ENCODE data around the gene VAT1L.

VAT1L gene

DNA sequence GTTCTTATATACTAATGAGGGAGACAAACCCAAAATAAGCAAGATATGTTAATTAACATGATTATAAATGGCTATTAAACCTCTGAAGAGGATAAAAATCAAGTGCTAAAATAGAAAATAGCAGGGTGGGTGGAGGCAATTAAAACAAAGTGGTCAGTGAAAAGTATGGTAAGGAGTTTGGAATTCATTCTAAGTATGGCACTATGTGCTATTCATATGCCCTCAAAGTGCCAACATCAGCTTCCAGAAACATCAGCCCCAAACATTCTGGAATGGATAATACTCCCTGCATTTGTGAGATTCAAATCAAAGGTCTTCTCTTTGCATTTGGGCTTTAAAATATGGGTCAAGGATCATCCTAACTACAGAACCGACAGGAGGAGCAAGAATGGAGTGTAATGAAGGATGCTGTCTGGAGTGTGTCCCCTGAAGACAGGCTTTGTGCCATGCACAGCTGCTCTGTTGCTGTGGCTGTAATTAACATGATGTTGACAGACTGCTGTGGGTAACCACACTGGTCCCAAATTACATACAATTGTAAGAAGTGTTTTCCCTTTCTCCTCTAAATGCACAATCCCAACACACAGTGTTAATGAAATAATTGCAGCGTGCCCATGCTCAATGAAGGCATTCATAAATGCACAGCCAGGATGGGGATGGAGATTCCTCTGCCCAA lies 93.1 kb downstream of the VAT1L start:
- no peaks in the 10 kb centered on the region for H3K79me2 ChIP-seq (ENCODE audit: insufficient read depth, low read length)
- no peak overlapping the region for H3K27ac ChIP-seq (ENCODE audit: low read length)
- H3K9me3 ChIP-seq (ENCODE audit: insufficient read depth, low read length, severe bottlenecking) = no peaks in the 10 kb centered on the region
- no peaks in the 10 kb centered on the region for H4K20me1 ChIP-seq (ENCODE audit: insufficient read depth, low read length)
- H3K4me2 ChIP-seq (ENCODE audit: insufficient read depth, low read length) = no peak overlapping the region
- H3K9ac ChIP-seq (ENCODE audit: low read depth, low read length) = no peak overlapping the region
- H2AFZ ChIP-seq (ENCODE audit: low read depth, low read length) = no peak overlapping the region
- no peak for DNase-seq
- no peak for ATAC-seq (ENCODE audit: insufficient read depth, low read depth)
- peaks cover 4% of the 10 kb centered on the region for H3K27me3 ChIP-seq (ENCODE audit: insufficient read depth, low read length, poor library complexity)
- no peaks in the 10 kb centered on the region for H3K36me3 ChIP-seq (ENCODE audit: insufficient read depth, low read length)
- H3K4me3 ChIP-seq (ENCODE audit: low read depth in 1 of 2, low read length in 2 of 2) = no peak overlapping the region
- TF ChIP-seq EZH2 (IDR thresholded peaks at IDR 0.05; ENCODE audit: borderline replicate concordance, low read depth, low read length, severe bottlenecking) (no peak), CTCF (IDR thresholded peaks at IDR 0.05; ENCODE audit: borderline replicate concordance, extremely low read depth, low read length, poor library complexity, severe bottlenecking) (no peak)
- H3K4me1 ChIP-seq (ENCODE audit: insufficient read depth, low read length) = no peaks in the 10 kb centered on the region

- ATAC-seq (ENCODE audit: insufficient read depth, low read depth) (no peak), DNase-seq (no peak)
- no peak overlapping the region for H3K27ac ChIP-seq (ENCODE audit: low read length)
- H3K4me2 ChIP-seq (ENCODE audit: insufficient read depth, low read length) = no peak overlapping the region
- no peak overlapping the region for H3K4me3 ChIP-seq (ENCODE audit: low read depth in 1 of 2, low read length in 2 of 2)
- no peaks in the 10 kb centered on the region for H3K4me1 ChIP-seq (ENCODE audit: insufficient read depth, low read length)
- peaks cover 4% of the 10 kb centered on the region for H3K27me3 ChIP-seq (ENCODE audit: insufficient read depth, low read length, poor library complexity)
- no peak overlapping the region for H2AFZ ChIP-seq (ENCODE audit: low read depth, low read length)
- TF ChIP-seq CTCF (IDR thresholded peaks at IDR 0.05; ENCODE audit: borderline replicate concordance, extremely low read depth, low read length, poor library complexity, severe bottlenecking) = no peak
- no peak for TF ChIP-seq EZH2 (IDR thresholded peaks at IDR 0.05; ENCODE audit: borderline replicate concordance, low read depth, low read length, severe bottlenecking)
- H3K79me2 ChIP-seq (ENCODE audit: insufficient read depth, low read length) = no peaks in the 10 kb centered on the region
- H3K9ac ChIP-seq (ENCODE audit: low read depth, low read length) = no peak overlapping the region
- no peaks in the 10 kb centered on the region for H4K20me1 ChIP-seq (ENCODE audit: insufficient read depth, low read length)
- no peaks in the 10 kb centered on the region for H3K36me3 ChIP-seq (ENCODE audit: insufficient read depth, low read length)
- no peaks in the 10 kb centered on the region for H3K9me3 ChIP-seq (ENCODE audit: insufficient read depth, low read length, severe bottlenecking)
These were observed 94.0 kb downstream of the VAT1L start for GRCh38 chr16:77882358-77882757.

DNA sequence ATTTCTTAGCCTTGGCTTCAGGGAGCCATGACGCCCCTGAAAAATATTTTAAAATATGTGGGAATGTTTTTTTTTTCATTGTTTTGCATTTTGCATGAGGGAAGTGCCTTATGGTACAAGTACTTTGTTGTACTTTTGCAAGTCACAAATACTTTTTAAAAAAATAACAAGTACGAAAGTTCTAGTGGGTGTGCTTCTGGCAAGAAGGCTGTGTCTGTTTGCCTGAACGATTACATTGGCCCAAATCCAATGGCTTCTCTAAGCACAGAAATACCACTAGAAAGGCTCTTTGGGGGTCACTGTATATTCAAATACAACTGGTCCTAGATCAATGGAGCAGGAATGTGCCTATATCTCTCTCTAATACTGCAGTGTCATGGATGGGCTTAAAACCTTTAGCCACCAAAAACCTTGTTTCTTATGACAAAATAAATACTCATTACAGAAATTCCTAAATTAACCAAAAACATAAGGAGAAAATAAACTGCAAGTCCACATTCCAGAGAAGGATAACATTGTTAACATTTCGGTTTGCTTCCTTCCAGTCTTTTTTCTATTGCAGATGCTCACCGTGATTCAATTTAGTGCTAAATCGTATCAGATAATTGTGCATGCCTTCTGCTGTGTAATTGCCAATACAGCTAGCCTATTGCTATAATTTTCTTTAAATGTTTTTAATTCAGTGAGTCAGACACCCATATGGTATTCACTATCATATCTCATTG lies 97.4 kb downstream of the VAT1L start:
- ATAC-seq (ENCODE audit: insufficient read depth, low read depth) (no peak), DNase-seq (no peak)
- H3K36me3 ChIP-seq (ENCODE audit: insufficient read depth, low read length) = no peaks in the 10 kb centered on the region
- H3K4me3 ChIP-seq (ENCODE audit: low read depth in 1 of 2, low read length in 2 of 2) = no peak overlapping the region
- H3K79me2 ChIP-seq (ENCODE audit: insufficient read depth, low read length) = no peaks in the 10 kb centered on the region
- peaks cover 4% of the 10 kb centered on the region for H3K27me3 ChIP-seq (ENCODE audit: insufficient read depth, low read length, poor library complexity)
- no peak overlapping the region for H3K27ac ChIP-seq (ENCODE audit: low read length)
- no peak overlapping the region for H3K4me2 ChIP-seq (ENCODE audit: insufficient read depth, low read length)
- no peaks in the 10 kb centered on the region for H3K4me1 ChIP-seq (ENCODE audit: insufficient read depth, low read length)
- H4K20me1 ChIP-seq (ENCODE audit: insufficient read depth, low read length) = no peaks in the 10 kb centered on the region
- no peaks in the 10 kb centered on the region for H3K9me3 ChIP-seq (ENCODE audit: insufficient read depth, low read length, severe bottlenecking)
- no peak for TF ChIP-seq EZH2 (IDR thresholded peaks at IDR 0.05; ENCODE audit: borderline replicate concordance, low read depth, low read length, severe bottlenecking)
- no peak for TF ChIP-seq CTCF (IDR thresholded peaks at IDR 0.05; ENCODE audit: borderline replicate concordance, extremely low read depth, low read length, poor library complexity, severe bottlenecking)
- no peak overlapping the region for H3K9ac ChIP-seq (ENCODE audit: low read depth, low read length)
- no peak overlapping the region for H2AFZ ChIP-seq (ENCODE audit: low read depth, low read length)
